Measurements from ENCODE around the gene SURF6. TPM values are rescaled to one million over a fixed set of nuclear protein-coding genes. Genes with fewer than 3 reads are reported as not detected.

Gene SURF6
- total RNA-seq, 1 donor from 2014 or later = 15.0 TPM

DNA sequence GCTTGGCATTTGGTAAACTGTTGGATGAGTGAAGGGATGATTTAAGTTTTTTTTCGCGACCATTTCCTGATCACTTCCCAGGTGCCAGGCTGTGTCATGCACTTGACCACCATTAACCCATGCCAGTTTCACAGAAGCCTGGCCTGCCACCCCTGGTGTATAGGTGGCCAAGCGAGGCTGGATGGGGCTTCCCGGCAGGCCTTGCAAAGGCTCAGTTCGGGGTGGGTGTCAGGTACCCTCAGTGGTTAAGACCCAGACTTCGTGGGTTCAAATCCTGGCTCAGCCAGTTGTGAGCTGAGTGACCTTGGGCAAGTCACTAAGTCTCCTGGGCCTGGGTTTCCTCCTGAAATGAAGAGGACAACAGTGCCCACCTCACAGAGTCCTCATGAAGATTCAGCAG is 9.6 kb upstream of the SURF6 start:
- DNase-seq = no peak
- Mint-ChIP-seq H3K4me3 (ENCODE audit: unreplicated experiment) (no peak overlapping the region), H3K36me3 (ENCODE audit: unreplicated experiment) (peaks cover 13% of the 10 kb centered on the region), H3K9me3 (ENCODE audit: unreplicated experiment) (peaks cover 16% of the 10 kb centered on the region), H3K27ac (ENCODE audit: unreplicated experiment) (no peak overlapping the region), H3K4me1 (ENCODE audit: low read depth, unreplicated experiment) (peaks cover 18% of the 10 kb centered on the region), H3K27me3 (ENCODE audit: unreplicated experiment) (peaks cover 12% of the 10 kb centered on the region)
- no peak for TF ChIP-seq CTCF (IDR thresholded peaks at IDR 0.05; ENCODE audit: partially characterized antibody, unreplicated experiment)

DNA sequence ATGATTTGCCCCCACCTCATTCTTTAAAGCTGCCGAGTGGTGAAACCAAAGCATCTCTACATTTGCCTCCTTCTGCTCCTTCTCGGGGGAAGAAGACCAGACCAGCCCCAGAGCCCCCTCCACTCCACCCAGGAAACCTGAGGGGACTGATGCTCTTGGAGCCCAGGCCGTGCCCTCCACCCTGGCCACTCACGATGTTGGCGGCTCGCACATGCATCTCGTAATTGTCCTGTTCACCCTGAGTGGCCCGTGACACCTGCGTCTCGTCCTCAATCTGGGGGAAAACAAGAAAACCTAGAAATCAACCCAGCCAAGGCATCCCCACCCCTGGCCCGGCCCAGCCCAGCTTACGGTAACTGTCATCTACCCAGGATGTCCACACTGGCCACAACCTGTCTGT is 9.0 kb upstream of the SURF6 start:
- TF ChIP-seq CTCF (IDR thresholded peaks at IDR 0.05; ENCODE audit: partially characterized antibody, unreplicated experiment) = no peak
- Mint-ChIP-seq H3K36me3 (ENCODE audit: unreplicated experiment) (peaks cover 13% of the 10 kb centered on the region), H3K27ac (ENCODE audit: unreplicated experiment) (no peak overlapping the region), H3K4me3 (ENCODE audit: unreplicated experiment) (no peak overlapping the region), H3K9me3 (ENCODE audit: unreplicated experiment) (peaks cover 13% of the 10 kb centered on the region), H3K27me3 (ENCODE audit: unreplicated experiment) (peaks cover 12% of the 10 kb centered on the region), H3K4me1 (ENCODE audit: low read depth, unreplicated experiment) (peaks cover 18% of the 10 kb centered on the region)
- DNase-seq = no peak

DNA sequence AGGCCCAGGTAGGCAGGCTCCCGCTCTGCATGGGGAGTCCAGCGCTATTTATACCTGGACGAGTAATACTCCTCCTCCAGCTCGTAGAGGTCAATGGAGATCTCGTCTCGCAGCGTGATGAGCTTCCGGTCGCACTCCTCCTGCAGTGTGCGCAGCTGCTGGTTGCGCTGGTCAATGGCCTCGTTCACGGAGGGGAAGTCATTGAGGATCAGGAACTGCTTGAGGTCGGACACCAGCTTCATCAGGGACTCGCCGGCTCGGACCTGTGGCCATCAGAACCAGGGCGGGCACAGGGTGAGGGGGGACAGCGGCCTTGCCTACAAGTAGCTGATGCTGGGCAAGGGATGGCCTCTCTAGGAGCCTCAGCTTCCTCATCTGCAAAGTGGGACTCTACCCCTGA is 8.1 kb upstream of the SURF6 start:
- H3K9me3 Mint-ChIP-seq (ENCODE audit: unreplicated experiment) = peaks cover 11% of the 10 kb centered on the region
- no peak overlapping the region for H3K27ac Mint-ChIP-seq (ENCODE audit: unreplicated experiment)
- no peak for TF ChIP-seq CTCF (IDR thresholded peaks at IDR 0.05; ENCODE audit: partially characterized antibody, unreplicated experiment)
- H3K27me3 Mint-ChIP-seq (ENCODE audit: unreplicated experiment) = peaks cover 11% of the 10 kb centered on the region
- H3K36me3 Mint-ChIP-seq (ENCODE audit: unreplicated experiment) = peaks cover 6% of the 10 kb centered on the region
- DNase-seq = no peak
- no peak overlapping the region for H3K4me3 Mint-ChIP-seq (ENCODE audit: unreplicated experiment)
- H3K4me1 Mint-ChIP-seq (ENCODE audit: low read depth, unreplicated experiment) = peaks cover 14% of the 10 kb centered on the region

DNA sequence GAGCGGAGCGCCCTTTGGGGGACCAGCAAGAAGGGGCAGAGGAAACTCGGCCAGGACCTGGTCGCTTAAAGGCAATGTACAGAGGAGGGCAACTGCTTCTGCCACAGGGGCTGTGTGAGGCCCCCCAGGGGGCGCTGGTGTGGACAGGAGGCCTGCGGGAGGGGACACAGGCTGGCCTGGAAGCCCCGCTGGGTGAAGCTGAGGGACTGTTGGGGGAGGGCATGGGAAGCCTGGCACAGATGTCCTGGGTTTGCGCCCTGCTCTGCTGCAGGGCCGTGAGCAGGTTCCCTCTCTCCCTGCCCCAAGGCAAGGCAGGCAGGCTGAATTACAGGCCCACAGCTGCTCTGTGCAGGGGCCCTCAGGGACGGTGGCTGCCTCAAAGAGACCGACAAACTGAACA is 6.6 kb upstream of the SURF6 start:
- no peak for TF ChIP-seq CTCF (IDR thresholded peaks at IDR 0.05; ENCODE audit: partially characterized antibody, unreplicated experiment)
- H3K4me3 Mint-ChIP-seq (ENCODE audit: unreplicated experiment) = no peak overlapping the region
- H3K9me3 Mint-ChIP-seq (ENCODE audit: unreplicated experiment) = peaks cover 1% of the 10 kb centered on the region
- H3K4me1 Mint-ChIP-seq (ENCODE audit: low read depth, unreplicated experiment) = peaks cover 9% of the 10 kb centered on the region
- H3K36me3 Mint-ChIP-seq (ENCODE audit: unreplicated experiment) = no peaks in the 10 kb centered on the region
- peaks cover 7% of the 10 kb centered on the region for H3K27me3 Mint-ChIP-seq (ENCODE audit: unreplicated experiment)
- peak; percentile 60 for DNase-seq
- H3K27ac Mint-ChIP-seq (ENCODE audit: unreplicated experiment) = no peak overlapping the region

DNA sequence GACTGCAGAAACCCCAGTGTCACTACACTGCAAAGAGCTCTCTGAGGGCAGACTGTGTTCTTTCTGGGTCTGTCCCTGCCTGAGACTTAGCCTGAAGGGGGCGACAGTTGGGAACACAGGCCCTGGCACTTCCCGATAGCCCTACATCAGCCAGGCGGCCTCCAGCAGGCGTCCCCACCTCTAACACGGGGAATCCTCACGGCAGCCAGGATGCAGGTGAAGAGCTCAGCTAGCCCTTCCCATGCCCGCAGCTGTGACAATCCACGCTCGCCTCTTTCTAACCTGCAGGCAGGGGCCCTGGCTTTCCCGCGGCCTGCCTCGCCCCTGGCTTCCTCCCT is 6.0 kb upstream of the SURF6 start:
- Mint-ChIP-seq H3K9me3 (ENCODE audit: unreplicated experiment) (peaks cover 1% of the 10 kb centered on the region), H3K4me1 (ENCODE audit: low read depth, unreplicated experiment) (peaks cover 8% of the 10 kb centered on the region), H3K36me3 (ENCODE audit: unreplicated experiment) (no peaks in the 10 kb centered on the region), H3K27ac (ENCODE audit: unreplicated experiment) (no peak overlapping the region), H3K4me3 (ENCODE audit: unreplicated experiment) (no peak overlapping the region), H3K27me3 (ENCODE audit: unreplicated experiment) (peaks cover 6% of the 10 kb centered on the region)
- peak; percentile 36 for DNase-seq
- peak; percentile 25 for TF ChIP-seq CTCF (IDR thresholded peaks at IDR 0.05; ENCODE audit: partially characterized antibody, unreplicated experiment)
